Stimulated activated CD4-positive, alpha-beta T cell treated with anti-CD3 and anti-CD28 coated beads, Interleukin-12 subunit alpha, Interleukin-12 subunit beta, amount 100 ng/mL, for 48 hours (primary cell): ENCODE results near the gene ZDBF2.
"Not testable (repeated sequence)": the region's sequence is repeated elsewhere in the genome, so short reads cannot be mapped to it uniquely, and the experiment has no call there.

Source experiments
- DNase-seq, 3 donors: peaks; one replicate each; pipeline ENCODE4 v3.0.0-alpha.2; 2020; ENCODE audit warnings: low read depth in 2 of 3, low spot score in 1 of 3

The ZDBF2 gene

DNA sequence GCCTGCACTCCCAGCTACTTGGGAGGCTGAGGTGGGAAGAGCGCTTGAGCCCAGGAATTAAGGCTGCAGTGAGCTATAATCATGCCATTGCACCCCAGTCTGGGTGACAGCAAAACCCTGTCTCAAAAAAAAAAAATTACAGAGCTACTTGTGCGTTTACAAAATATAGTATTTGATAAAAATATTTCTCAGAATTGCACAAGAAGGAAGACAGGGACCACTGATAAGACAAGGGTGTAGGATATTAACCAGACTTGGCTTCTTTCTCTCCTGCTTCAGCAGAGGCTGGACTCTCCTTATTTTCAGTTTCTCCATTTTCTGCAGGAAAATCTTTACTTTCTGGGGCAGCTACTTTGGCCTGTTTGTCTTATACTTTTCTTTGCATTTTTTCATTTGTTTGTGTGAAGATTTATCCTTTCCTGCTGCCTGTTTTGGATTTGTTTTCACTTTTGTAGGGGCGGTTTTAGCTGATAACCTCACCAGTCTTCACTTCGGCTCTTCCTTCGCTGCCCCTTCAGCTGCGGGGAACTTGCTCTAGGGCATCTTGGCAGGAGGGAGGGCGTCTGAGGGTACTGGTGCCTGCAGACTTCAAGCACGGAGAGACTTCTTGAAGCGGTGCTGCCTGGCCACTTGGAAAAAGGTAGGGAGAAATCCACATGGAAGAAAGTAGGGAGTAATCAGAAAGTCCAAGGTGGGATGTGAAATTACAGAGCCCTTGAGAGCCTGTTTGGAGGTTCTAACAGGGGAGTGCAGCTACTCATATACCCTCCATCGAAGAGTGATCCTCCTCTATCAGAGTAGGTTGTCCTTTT lies 14.9 kb upstream of the ZDBF2 start:
- no peak for DNase-seq

DNA sequence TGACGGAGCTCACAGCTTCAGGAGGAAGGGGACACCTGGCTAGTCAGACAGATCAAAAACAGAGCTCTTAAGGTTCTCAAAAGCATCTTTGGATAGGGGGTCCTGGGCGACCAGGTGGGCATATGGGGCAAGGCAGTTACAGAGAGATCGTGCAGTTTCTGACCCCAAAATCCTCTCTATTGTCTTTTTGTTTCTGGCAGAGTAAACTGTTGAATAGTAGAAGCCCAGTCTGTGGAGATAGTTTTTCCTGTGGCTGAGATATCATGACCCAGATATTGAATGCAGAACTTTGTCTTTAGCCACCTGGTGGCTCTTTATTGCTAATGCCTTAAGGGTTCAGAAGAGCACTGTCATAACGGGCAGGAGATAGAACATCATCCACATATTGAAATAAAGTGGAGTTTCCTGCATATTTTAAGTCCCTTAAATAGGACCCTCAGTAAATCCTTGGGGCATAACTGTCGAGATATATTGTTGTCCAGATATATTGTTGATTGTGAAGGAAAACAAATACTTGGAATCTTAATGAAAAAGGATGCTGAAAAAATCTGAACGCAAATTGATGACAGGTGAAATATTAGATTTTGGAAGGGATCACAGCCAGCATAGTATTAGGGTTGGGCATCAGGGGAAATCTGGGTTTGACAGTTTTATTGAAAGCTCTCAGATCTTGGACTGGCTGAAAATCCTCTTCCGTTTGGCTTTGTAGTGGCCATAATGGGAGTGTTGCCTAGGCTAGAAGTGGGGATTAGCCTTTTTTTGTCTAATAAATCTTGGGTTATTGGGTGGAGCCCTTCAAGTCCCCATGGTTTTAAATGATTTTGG lies 14.1 kb upstream of the ZDBF2 start:
- no peak for DNase-seq

DNA sequence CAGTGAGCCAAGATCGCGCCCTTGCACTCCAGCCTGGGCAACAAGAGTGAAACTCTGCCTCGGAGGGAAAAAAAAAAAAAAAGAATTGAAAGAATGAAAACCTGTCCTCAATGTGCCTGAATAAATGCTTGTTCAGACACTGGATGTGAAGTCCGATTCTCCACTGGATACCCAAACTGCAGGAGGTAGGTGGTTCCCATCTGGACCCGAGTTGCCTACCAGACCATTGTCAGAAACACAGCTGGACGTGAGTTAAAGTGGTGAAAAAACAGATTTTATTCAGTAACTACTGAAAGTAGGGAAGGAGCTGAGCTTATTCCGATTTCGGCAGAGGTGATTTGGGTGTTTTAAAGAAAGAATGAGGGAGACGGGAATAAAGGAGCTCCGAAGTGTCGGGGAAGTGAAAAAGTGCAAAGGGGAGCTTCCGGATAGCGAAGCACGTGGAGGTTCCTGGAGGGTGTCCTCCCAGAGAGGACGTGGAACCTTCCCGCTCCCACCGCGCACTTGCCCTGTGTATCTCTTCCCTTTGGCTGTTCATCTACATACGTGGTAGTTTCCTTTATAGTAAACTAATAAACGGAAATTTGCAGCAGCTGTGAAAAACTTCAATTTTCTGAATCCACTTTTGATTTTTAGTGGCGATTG lies 10.4 kb upstream of the ZDBF2 start:
- no peak for DNase-seq

DNA sequence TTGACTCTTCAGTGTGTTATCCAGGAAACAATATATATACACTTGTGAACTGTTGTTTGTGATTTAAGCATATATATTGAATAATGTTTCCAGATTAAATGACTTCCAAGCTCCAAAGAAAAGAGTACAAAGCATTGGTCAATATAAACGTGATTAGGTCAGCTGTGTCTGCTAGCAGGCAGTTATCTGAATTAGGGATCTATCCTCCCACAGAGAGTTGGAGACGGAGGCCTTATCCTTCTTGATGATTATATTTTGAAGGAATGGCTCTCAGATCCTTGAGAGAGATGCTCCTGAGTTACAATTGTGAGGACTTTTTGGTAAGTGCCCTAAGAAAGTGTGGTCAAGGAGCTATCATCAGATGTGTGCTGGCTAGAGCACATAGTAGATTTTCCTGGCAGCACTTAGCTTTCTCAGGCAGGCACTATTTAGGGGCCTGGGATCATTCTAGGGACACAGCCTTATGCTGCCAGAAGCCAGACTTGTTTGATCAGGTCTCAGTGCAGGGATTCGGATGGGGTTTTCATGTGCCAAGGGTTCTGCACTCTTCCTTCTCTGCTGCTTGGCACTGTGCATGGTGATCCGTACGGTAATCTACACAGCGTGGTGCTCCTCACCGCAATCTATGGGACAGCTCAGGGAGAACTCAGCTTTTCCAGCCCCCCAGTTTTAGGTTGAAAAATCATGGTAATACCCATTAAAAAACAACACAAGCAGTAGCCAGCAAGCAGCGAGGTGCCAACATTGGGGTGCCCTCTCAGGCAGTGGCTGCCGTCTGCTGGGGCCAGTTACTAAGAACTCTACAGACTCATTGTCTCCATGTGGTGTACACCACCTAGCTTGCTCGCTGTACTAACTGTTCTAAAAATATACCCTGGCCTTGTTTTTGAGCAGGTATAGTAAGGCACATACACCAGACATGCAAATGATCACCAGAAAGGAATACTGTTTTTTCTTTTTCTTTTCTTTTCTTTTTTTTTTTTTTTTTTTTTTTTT lies 8.0 kb upstream of the ZDBF2 start:
- DNase-seq, result no peak

DNA sequence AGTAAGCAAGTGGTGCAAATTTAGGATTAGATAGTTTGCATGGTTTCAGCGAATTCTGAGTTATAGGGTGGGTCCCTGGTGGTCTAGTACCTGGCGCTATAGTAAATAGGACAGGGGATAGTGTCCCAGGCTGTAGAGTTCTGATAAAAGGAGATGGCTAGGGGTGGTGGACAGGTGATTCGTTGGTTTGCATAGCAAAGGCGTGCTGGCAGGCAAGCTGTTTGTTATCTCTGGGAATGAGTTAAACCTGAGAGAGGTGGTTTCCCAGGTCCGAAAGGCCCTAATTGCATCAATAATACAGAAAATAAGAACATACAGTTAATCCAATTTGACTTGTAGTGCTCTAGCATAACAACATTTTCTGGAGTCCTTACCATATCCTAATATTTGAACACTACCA lies 6.9 kb upstream of the ZDBF2 start:
- DNase-seq, result no peak

DNA sequence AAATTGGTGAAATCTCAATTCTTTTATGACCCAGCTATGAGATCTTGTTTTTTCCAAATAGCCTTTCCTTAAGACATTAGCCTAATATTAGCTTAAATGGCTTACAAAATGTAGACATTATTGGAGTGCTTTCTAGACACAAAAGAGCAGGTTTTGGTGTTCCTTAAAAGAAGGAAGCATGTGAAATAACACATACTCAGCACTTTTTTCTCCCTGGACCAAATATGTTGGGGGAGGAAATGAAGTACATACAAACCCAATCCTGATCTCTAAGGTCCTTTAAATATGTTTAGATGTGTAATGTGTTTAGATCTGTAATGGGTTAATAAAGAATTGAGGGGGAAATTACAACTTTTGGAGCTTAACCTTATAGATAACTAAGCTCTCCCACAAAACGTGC lies 3.4 kb upstream of the ZDBF2 start:
- no peak for DNase-seq

DNA sequence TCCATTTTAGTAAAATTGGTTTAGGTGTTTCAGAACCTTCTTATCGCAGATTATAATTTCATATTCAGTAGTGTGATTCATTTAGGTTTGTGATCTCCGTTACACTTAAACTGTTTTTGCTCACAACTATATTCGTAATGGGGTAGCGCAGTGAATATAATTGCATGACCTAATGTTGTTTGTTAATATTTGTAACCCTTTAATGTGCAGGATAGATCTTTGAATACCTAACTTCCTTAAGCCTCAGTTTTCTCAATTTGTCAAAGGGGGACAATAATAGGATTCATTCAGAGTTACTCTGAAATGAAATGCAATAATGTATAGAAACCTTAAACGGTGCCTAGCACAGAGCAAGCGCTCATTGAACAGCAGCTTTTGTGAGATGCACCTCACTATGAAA lies 558 bp upstream of the ZDBF2 start:
- no peak for DNase-seq

DNA sequence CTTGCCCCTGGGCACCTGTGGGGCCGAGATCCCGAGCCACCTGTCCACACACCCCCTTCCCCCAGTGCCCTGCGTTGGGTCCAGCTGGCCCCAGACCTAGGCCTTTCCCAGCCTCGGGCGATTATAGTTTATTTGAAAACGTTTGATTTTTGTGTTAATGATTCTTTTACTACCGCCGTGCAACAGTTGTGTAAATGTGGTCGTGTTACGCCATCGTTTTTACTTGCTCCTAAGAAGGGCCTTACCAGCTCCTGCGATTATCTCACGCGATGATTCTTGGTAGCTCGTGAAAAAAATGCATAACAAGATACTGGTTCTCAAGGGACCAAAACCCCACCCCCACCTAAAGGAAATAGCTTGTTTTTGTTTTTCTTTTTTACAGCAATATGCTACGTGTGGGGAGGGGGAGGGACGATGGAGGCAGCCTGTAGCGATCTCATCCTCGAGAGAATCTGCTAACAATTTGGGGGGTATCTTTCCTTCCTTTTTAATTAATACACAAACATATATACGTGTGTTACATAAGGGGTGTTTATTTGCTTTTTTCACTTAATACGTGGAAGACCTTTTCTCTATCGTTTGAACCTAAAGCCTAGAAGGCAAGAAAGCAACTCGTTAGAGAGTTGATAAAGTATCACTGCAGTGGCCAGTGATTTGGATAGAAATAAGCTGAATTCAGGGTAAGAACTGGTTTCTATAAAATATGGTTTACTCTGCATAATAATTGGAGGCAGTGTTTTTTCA lies 1.0 kb downstream of the ZDBF2 start:
- DNase-seq, result no peak

DNA sequence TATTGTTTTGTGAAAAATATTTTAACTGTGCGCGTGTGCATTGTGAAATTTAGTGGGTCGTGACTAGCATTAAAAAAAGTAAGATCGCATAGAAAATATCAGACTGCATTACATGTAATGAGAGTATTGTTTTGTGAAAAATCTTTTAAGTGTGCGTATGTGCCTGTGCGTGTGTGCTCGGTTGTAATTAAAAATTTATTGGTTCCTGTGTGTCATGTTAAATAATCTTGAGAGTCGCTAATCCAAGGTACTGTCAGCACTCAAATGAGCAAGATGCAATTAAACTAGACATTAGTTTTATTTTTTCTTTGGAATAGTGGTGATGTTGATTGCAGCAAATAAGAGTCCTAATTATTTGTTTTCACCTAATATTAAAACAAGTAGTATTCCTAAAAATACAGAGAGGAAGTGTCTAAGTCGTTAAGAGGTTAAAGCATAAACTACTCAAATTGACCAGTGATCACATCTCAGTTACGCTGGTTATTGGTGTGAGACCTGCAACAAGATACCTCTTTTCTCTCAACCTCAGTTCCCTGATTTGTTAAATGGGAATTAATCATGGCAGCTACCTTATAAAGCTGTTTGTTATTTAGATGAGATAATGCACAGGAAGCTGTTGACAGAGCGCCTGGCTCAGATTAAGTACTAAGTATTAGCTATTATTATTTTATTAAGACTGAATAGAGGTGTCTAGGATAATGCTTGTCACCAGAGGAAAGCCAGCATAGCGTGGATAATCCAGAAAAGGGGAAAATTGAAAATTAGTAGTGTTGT lies 1.9 kb downstream of the ZDBF2 start:
- no peak for DNase-seq

DNA sequence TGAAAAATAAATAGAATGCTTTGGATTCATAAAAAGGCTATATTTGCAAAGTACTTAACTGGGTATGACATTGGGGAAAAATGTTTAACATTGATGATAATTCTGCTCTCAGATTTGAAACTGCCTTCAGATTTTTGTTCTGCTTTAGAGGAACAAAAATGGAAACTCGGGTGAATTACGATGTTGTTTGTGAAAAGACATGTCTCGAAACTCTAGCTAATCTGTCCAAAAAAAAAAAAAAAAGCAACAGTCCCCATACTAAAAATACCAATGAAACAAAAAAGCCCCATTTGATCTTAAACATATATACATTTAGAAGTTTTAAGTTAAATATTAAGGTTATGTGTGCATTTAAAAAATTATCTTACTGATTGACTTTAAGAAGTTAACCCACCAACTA lies 3.0 kb downstream of the ZDBF2 start:
- no peak for DNase-seq

DNA sequence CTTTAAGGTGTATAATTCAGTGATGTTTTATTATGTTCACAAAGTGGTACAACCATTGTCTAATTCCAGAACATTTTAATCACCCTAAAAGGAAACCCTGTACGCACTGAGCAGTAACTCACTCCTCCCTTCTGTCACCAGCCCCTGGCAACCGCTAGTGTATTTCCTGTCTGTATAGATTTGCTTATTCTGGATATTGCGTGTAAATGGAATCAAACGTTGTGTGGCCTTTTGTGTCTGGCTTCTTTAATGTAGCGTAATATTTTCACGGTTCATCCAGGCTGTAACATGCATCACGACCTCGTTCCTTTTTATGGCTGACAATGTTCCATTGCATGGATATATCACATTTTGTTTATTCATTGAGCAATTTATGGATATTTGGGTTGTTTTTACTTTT lies 8.3 kb downstream of the ZDBF2 start:
- DNase-seq, result no peak

DNA sequence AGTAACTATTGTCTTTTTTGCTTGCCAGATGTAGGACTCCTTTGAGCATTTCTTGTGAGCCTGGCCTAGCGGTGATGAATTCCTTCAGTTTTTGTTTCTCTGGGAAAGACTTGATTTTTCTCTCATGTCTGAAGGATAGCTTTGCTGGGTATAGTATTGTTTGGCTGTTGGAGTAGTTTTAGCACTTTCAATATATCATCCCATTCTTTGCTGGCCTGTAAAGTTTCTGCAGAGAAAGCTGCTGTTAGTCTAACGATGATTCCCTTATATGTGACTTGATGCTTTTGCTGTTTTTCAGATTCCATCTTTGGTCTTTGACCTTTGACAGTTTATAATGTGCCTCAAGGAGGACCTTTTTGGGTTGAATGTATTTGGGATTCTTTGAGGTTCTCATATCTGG lies 12.7 kb downstream of the ZDBF2 start:
- no peak for DNase-seq

DNA sequence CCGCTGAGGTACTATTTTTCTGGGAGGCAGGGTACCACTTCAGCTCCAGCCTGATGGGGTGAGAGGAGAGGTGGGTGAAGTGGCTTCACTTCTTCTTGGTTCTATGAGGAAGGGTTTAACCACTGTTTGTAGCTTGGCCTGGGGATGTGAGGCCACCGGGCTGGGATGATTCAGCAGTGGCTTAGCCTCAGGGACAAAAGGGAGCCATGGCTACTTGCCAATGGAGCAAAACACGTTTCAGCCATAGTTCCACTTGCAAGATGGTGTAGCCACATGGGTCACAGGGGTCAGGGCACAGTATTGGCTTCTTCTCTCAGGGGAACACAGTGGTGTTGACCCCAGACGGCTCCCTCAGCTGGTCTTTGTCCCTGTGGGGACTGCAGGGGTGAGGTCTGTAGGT lies 14.9 kb downstream of the ZDBF2 start:
- no peak for DNase-seq

DNA sequence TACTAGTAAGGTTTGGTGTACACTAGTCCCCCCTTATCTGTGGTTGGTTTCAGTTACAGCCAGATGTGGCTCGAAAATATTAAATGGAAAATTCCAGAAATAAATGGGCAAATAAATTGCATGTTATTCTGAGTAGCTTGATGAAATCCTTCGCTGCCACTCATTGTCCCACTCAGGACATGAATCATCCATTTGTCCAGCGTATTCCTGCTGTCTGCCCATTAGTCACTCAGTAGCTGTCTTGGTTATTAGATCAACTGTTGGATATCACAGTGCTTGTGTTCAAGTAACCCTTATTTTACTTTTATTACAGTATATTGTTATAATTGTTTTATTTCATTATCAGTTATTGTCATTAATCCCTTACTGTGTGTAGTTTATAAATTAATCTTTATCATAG lies 21.7 kb downstream of the ZDBF2 start:
- no peak for DNase-seq

DNA sequence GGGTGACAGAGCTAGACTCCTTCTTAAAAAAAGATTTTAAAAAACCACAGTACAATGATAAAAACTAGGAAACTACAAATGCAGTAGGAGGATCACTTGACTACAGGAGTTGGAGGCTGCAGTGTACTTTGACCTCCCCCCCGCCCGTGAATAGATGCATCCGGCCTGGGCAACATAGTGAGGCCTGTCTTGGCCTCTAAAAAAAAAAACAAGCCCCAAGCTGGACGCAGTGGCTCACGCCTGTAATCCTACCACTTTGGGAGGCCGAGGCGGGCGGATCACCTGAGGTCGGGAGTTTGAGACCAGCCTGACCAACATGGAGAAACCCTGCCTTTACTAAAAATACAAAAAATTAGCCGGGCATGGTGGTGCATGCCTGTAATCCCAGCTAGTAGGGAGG lies 25.1 kb downstream of the ZDBF2 start:
- not testable (repeated sequence) for DNase-seq

DNA sequence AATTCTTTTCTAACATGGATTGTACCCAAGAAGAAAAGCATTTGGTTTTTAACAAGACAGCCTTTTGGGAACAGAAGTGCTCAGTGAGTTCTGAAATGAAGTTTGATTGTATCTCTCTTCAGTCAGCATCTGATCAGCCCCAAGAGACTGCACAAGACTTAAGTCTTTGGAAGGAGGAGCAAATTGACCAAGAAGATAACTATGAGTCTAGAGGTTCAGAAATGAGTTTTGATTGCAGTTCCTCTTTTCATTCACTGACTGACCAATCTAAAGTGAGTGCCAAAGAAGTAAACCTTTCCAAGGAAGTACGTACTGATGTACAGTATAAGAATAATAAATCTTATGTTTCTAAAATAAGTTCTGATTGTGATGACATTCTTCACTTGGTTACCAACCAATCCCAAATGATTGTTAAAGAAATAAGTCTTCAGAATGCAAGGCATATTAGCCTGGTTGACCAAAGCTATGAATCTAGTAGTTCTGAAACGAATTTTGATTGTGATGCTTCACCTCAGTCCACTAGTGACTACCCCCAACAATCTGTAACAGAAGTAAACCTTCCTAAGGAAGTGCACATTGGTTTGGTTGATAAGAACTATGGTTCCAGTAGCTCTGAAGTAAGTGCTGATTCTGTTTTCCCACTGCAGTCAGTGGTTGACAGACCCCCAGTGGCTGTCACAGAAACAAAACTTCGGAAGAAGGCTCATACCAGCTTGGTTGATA lies 31.2 kb downstream of the ZDBF2 start:
- DNase-seq, result no peak

DNA sequence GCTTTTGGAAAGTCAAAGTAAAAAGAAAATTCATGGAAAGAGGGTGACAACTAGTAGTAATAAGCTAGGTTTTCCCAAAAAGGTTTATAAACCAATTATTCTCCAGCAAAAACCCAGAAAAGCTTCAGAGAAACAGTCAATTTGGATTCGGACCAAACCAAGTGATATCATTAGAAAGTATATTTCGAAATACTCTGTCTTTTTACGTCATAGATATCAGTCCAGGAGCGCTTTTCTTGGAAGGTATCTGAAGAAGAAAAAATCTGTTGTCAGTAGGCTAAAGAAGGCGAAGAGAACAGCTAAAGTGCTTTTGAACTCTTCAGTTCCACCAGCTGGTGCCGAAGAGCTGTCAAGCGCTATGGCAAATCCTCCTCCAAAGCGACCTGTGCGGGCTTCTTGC lies 36.6 kb downstream of the ZDBF2 start:
- no peak for DNase-seq

DNA sequence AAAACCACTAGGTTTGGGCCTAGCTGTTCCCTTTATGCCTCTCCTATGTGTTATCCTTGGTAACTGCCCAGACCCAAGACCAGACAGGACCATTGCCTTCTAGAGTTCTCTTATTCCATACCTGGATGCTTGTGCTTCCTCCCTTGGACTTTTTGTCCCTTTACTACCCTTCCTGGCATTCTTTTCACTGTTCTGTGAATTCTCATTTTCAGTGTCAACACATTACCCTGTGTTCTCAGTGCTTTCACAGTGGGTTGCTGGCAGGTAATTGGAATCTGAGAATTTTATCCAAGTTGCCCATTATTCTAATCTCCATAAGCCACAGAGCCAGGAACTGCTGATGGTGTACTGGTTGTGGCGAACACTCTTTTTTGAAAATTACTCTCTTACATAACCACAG lies 41.7 kb downstream of the ZDBF2 start:
- DNase-seq, result no peak

DNA sequence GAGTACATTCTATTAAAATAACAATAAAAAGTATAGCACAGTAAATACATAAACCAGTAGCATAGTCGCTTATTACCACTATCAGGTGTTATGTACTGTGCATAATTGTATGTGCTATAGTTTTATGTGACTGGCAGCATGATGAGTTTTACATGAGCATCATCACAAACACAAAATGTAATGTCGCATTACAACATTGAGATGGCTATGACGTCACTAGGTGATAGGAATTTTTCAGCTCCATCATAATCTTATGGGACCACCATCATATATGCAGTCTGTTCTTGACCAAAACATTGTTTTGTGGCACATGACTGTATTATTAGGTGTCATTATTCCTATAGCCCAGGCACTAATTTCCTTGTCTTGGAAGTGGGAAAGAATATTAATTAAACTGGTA lies 48.6 kb downstream of the ZDBF2 start:
- DNase-seq, result no peak
